PFSK-1 (cell line): ENCODE results near the gene GYG2.

Source experiments
- FOXP2 ChIP-seq: optimal IDR thresholded peaks from 2 replicates; pipeline ENCODE3; 2011; ENCODE audit warnings: borderline replicate concordance, control low read depth, inconsistent platforms; ENCODE audit not compliant: insufficient read depth; ENCODE audit errors: extremely low read length, extremely low read depth
- POLR2AphosphoS5 ChIP-seq: IDR thresholded peaks from 2 replicates; pipeline ENCODE4 v1.6.1; 2012; ENCODE audit warnings: low read depth, mild to moderate bottlenecking, control low read depth, low read length, moderate library complexity
- REST ChIP-seq, 2 experiments: IDR thresholded peaks; 2 replicates each; pipeline versions ENCODE4 v1.6.1 to v1.8.0; 2011 to 2012; ENCODE audit warnings: low read depth in 2 of 2, low read length in 2 of 2, control low read depth in 1 of 2, inconsistent platforms in 1 of 2, mild to moderate bottlenecking in 1 of 2, moderate library complexity in 1 of 2; ENCODE audit not compliant: insufficient read depth in 1 of 2
- SIN3A ChIP-seq: IDR thresholded peaks from 2 replicates; pipeline ENCODE4 v1.6.1; 2012; ENCODE audit warnings: mild to moderate bottlenecking, low read length, moderate library complexity, borderline replicate concordance; ENCODE audit not compliant: insufficient read depth
- TAF1 ChIP-seq: IDR thresholded peaks from 2 replicates; pipeline ENCODE4 v1.6.1; 2012; ENCODE audit warnings: low read length, control low read depth, borderline replicate concordance; ENCODE audit not compliant: insufficient read depth

GYG2 gene

GRCh38 chrX:2902841-2903240 is 74.1 kb downstream of the GYG2 start:
- TF ChIP-seq SIN3A (no peak), REST (IDR thresholded peaks at IDR 0.05; ENCODE audit: insufficient read depth in 1 of 2, low read depth in 2 of 2, low read length in 2 of 2) (no peak), FOXP2 (no peak), POLR2AphosphoS5 (no peak), TAF1 (no peak)

GRCh38 chrX:2903366-2903765 is 74.6 kb downstream of the GYG2 start:
- TF ChIP-seq FOXP2 (no peak), TAF1 (no peak), REST (IDR thresholded peaks at IDR 0.05; ENCODE audit: insufficient read depth in 1 of 2, low read depth in 2 of 2, low read length in 2 of 2) (no peak), SIN3A (no peak), POLR2AphosphoS5 (no peak)

GRCh38 chrX:2907295-2907694 is 78.6 kb downstream of the GYG2 start:
- TF ChIP-seq POLR2AphosphoS5: no peak
- TF ChIP-seq REST (IDR thresholded peaks at IDR 0.05; ENCODE audit: insufficient read depth in 1 of 2, low read depth in 2 of 2, low read length in 2 of 2): no peak
- no peak for TF ChIP-seq TAF1
- no peak for TF ChIP-seq FOXP2
- TF ChIP-seq SIN3A: no peak

- TF ChIP-seq REST (IDR thresholded peaks at IDR 0.05; ENCODE audit: insufficient read depth in 1 of 2, low read depth in 2 of 2, low read length in 2 of 2) (no peak), POLR2AphosphoS5 (no peak), FOXP2 (no peak), SIN3A (no peak), TAF1 (no peak)
Measured at GRCh38 chrX:2908125-2908685, 79.5 kb downstream of the GYG2 start.

- TF ChIP-seq FOXP2: no peak
- TF ChIP-seq REST (IDR thresholded peaks at IDR 0.05; ENCODE audit: insufficient read depth in 1 of 2, low read depth in 2 of 2, low read length in 2 of 2): no peak
- TF ChIP-seq TAF1: no peak
- TF ChIP-seq POLR2AphosphoS5: no peak
- no peak for TF ChIP-seq SIN3A
Measured at GRCh38 chrX:2910109-2910508, 81.4 kb downstream of the GYG2 start.
